Astrocyte (in vitro differentiated cells and primary cell): ENCODE measurements around the gene HSPE1. TPM values are rescaled to one million over a fixed set of nuclear protein-coding genes. Genes with fewer than 3 reads are reported as not detected.

Experiments
- DNase-seq: peaks from one replicate; pipeline ENCODE4 v3.0.0-alpha.2; 2010; ENCODE audit warnings: low read depth
- FAIRE-seq: peaks from 2 replicates; lab custom pipeline; 2011; peaks lifted over from hg19 to GRCh38; lab: Jason Lieb, UNC
- H2AFZ ChIP-seq: 2 replicates; pipeline ENCODE4 v1.6.0; 2012; ENCODE audit warnings: low read depth, low read length, inconsistent platforms
- H3K27ac ChIP-seq: 2 replicates; pipeline ENCODE4 v1.5.1; 2011; ENCODE audit warnings: low read depth, low read length, inconsistent platforms
- H3K27me3 ChIP-seq: 2 replicates; pipeline ENCODE4 v1.6.0; 2011; ENCODE audit warnings: low read length, inconsistent platforms; ENCODE audit not compliant: insufficient read depth
- H3K36me3 ChIP-seq: 2 replicates; pipeline ENCODE4 v1.5.1; 2011; ENCODE audit warnings: low read length, inconsistent platforms; ENCODE audit not compliant: insufficient read depth
- H3K4me1 ChIP-seq: 2 replicates; pipeline ENCODE4 v1.5.1; 2011; ENCODE audit warnings: low read length, inconsistent platforms; ENCODE audit not compliant: insufficient read depth
- H3K4me2 ChIP-seq: 2 replicates; pipeline ENCODE4 v1.6.0; 2012; ENCODE audit warnings: low read length, inconsistent platforms
- H3K4me3 ChIP-seq: 2 replicates; pipeline ENCODE4 v1.5.1; 2011; ENCODE audit warnings: low read depth, mild to moderate bottlenecking, low read length, inconsistent platforms; ENCODE audit not compliant: insufficient read depth
- H3K79me2 ChIP-seq: 2 replicates; pipeline ENCODE4 v1.6.0; 2012; ENCODE audit warnings: mild to moderate bottlenecking, low read length, inconsistent platforms; ENCODE audit not compliant: insufficient read depth
- H3K9ac ChIP-seq: 2 replicates; pipeline ENCODE4 v1.6.0; 2012; ENCODE audit warnings: mild to moderate bottlenecking, low read length, inconsistent platforms
- H3K9me3 ChIP-seq: 2 replicates; pipeline ENCODE4 v1.5.1; 2012; ENCODE audit warnings: low read depth, mild to moderate bottlenecking, low read length, inconsistent platforms; ENCODE audit not compliant: insufficient read depth
- H4K20me1 ChIP-seq: 2 replicates; pipeline ENCODE4 v1.6.0; 2012; ENCODE audit warnings: low read length, inconsistent platforms; ENCODE audit not compliant: insufficient read depth
- H3K27ac Mint-ChIP-seq: one replicate; pipeline ENCODE4 v1.8.0; 2021; ENCODE audit warnings: mild to moderate bottlenecking, mixed read lengths; ENCODE audit not compliant: unreplicated experiment
- H3K27me3 Mint-ChIP-seq: one replicate; pipeline ENCODE4 v1.8.0; 2021; ENCODE audit warnings: low read depth, mixed read lengths; ENCODE audit not compliant: unreplicated experiment
- H3K36me3 Mint-ChIP-seq: one replicate; pipeline ENCODE4 v1.8.0; 2021; ENCODE audit warnings: low read depth, mixed read lengths; ENCODE audit not compliant: unreplicated experiment
- H3K4me1 Mint-ChIP-seq: one replicate; pipeline ENCODE4 v1.8.0; 2021; ENCODE audit warnings: low read depth, mixed read lengths; ENCODE audit not compliant: unreplicated experiment
- H3K4me3 Mint-ChIP-seq: one replicate; pipeline ENCODE4 v1.8.0; 2021; ENCODE audit warnings: mild to moderate bottlenecking, moderate library complexity, mixed read lengths; ENCODE audit not compliant: unreplicated experiment
- H3K9me3 Mint-ChIP-seq: one replicate; pipeline ENCODE4 v1.8.0; 2021; ENCODE audit warnings: mild to moderate bottlenecking, mixed read lengths; ENCODE audit not compliant: unreplicated experiment
- EZH2 ChIP-seq: IDR thresholded peaks from 2 replicates; pipeline ENCODE4 v1.6.1; 2012; ENCODE audit warnings: mild to moderate bottlenecking, low read length, inconsistent platforms; ENCODE audit not compliant: insufficient read depth
- total RNA-seq: library from RNA; stranded (reverse); gene quantifications from 2 replicates; pipeline ENCODE4 v1.2.1, GENCODE V29; 2021
- TF ChIP-seq, protein P1 (sequence below): IDR thresholded peaks from 2 replicates; pipeline ENCODE4 v1.5.1; 2011; ENCODE audit warnings: low read depth, mild to moderate bottlenecking, inconsistent platforms, low read length, moderate library complexity; ENCODE audit not compliant: insufficient read depth

Gene HSPE1
- total RNA-seq, 1 donor from 2014 or later, result 139 TPM

DNA sequence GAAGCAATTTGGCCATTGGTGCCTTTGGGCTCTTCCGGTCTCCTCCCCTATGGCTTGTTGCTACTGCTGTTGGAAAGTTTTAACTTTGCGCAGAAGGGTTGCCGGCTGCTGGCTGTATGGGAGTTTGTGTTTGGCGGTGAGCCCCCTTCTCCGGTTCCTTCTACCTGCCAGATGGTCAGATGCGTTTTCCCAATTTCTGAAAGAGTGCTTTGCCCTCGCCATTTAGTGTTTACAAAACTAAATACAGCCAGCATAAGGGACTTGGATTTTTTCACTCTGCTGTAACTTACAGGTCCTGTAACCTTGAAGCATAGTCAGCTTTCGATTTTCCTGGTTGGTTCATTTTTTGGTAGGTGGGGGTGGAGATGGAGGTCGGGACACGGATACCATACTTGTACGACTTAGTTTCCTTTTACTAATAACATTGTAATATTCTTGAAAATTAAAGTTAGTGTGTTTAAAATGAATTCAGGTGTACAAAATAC lies 46.2 kb upstream of the HSPE1 start:
- Histone ChIP-seq H3K79me2 (peaks cover 53% of the 10 kb centered on the region), H3K4me3 (peak overlapping the region; percentile 97), H3K27ac (peak overlapping the region; percentile 100), H3K27me3 (no peaks in the 10 kb centered on the region), H3K9ac (peak overlapping the region; percentile 100), H3K9me3 (no peaks in the 10 kb centered on the region), H3K4me1 (peaks cover 15% of the 10 kb centered on the region), H2AFZ (peak overlapping the region; percentile 55), H4K20me1 (peaks cover 45% of the 10 kb centered on the region), H3K4me2 (peak overlapping the region; percentile 85), H3K36me3 (no peaks in the 10 kb centered on the region)
- FAIRE-seq, result no peak
- no peaks in the 10 kb centered on the region for H3K36me3 Mint-ChIP-seq
- no peaks in the 10 kb centered on the region for H3K27me3 Mint-ChIP-seq
- DNase-seq, result peak; percentile 89
- H3K4me1 Mint-ChIP-seq, result peaks cover 9% of the 10 kb centered on the region
- H3K9me3 Mint-ChIP-seq, result no peaks in the 10 kb centered on the region
- TF ChIP-seq, protein P1, sequence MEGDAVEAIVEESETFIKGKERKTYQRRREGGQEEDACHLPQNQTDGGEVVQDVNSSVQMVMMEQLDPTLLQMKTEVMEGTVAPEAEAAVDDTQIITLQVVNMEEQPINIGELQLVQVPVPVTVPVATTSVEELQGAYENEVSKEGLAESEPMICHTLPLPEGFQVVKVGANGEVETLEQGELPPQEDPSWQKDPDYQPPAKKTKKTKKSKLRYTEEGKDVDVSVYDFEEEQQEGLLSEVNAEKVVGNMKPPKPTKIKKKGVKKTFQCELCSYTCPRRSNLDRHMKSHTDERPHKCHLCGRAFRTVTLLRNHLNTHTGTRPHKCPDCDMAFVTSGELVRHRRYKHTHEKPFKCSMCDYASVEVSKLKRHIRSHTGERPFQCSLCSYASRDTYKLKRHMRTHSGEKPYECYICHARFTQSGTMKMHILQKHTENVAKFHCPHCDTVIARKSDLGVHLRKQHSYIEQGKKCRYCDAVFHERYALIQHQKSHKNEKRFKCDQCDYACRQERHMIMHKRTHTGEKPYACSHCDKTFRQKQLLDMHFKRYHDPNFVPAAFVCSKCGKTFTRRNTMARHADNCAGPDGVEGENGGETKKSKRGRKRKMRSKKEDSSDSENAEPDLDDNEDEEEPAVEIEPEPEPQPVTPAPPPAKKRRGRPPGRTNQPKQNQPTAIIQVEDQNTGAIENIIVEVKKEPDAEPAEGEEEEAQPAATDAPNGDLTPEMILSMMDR, result no peak
- no peak for TF ChIP-seq EZH2
- peak overlapping the region; percentile 98 for H3K4me3 Mint-ChIP-seq
- peak overlapping the region; percentile 100 for H3K27ac Mint-ChIP-seq

DNA sequence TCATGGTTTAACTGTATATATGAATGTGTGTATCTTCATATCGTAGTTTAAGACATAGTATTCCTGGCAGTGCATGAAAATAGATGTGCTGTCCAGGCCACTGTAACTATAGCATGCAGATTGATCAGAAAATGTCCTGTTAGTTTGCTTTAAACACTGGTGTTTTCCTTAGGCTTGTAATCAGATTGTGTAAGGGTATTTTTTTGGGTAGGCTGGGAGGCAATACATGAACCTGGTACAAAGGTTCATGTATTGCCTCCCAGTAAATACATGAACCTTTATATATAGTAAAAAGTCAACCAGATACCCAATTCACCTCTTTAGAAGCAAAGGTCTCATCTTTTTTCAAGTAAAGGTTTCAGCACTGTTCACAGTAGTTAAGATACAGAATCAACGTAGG lies 45.3 kb upstream of the HSPE1 start:
- Mint-ChIP-seq H3K27me3 (no peaks in the 10 kb centered on the region), H3K27ac (peak overlapping the region; percentile 100), H3K9me3 (no peaks in the 10 kb centered on the region), H3K4me1 (peaks cover 14% of the 10 kb centered on the region), H3K36me3 (no peaks in the 10 kb centered on the region), H3K4me3 (peak overlapping the region; percentile 98)
- H3K9me3 ChIP-seq, result no peaks in the 10 kb centered on the region
- peak overlapping the region; percentile 97 for H3K4me3 ChIP-seq
- H3K27me3 ChIP-seq, result no peaks in the 10 kb centered on the region
- DNase-seq (no peak), FAIRE-seq (no peak)
- peak overlapping the region; percentile 100 for H3K27ac ChIP-seq
- peak overlapping the region; percentile 100 for H3K9ac ChIP-seq
- no peak overlapping the region for H2AFZ ChIP-seq
- H3K4me1 ChIP-seq, result peaks cover 15% of the 10 kb centered on the region
- TF ChIP-seq, protein P1, result no peak
- TF ChIP-seq EZH2, result no peak
- no peaks in the 10 kb centered on the region for H3K36me3 ChIP-seq
- H3K79me2 ChIP-seq, result peaks cover 62% of the 10 kb centered on the region
- peak overlapping the region; percentile 85 for H3K4me2 ChIP-seq
- peaks cover 54% of the 10 kb centered on the region for H4K20me1 ChIP-seq

DNA sequence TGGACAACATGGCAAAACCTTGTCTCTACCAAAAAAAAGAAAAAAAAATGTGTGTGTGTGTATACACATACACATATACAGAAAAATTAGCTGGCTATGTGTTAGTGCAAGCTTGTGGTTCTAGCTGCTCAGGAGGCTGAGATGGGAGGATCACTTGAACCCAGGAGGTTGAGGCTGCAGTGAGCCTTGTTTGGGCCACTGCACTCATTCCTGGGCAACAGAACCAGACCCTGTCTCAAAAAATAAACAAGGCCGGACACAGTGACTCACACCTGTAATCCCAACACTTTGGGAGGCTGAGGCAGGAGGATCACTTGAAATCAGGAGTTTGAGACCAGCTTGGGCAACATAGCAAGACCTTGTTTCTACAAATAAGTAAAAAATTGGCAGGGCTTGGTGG lies 44.8 kb upstream of the HSPE1 start:
- peaks cover under 1% of the 10 kb centered on the region for H3K36me3 ChIP-seq
- DNase-seq, result no peak
- H3K9me3 Mint-ChIP-seq, result no peaks in the 10 kb centered on the region
- H3K27me3 ChIP-seq, result no peaks in the 10 kb centered on the region
- no peak overlapping the region for H3K27ac ChIP-seq
- no peak for FAIRE-seq
- no peak overlapping the region for H2AFZ ChIP-seq
- peaks cover 67% of the 10 kb centered on the region for H3K79me2 ChIP-seq
- H3K27ac Mint-ChIP-seq, result peak overlapping the region; percentile 18
- peaks cover 14% of the 10 kb centered on the region for H3K4me1 Mint-ChIP-seq
- peak overlapping the region; percentile 85 for H3K4me2 ChIP-seq
- TF ChIP-seq, protein P1, result no peak
- TF ChIP-seq EZH2, result no peak
- no peak overlapping the region for H3K4me3 ChIP-seq
- H3K4me3 Mint-ChIP-seq, result peak overlapping the region; percentile 98
- H4K20me1 ChIP-seq, result peaks cover 58% of the 10 kb centered on the region
- no peaks in the 10 kb centered on the region for H3K9me3 ChIP-seq
- peak overlapping the region; percentile 1 for H3K9ac ChIP-seq
- no peaks in the 10 kb centered on the region for H3K27me3 Mint-ChIP-seq
- peaks cover 15% of the 10 kb centered on the region for H3K4me1 ChIP-seq
- H3K36me3 Mint-ChIP-seq, result no peaks in the 10 kb centered on the region
